RWPE2 (cell line): ENCODE data around the gene ACSL3.

Experiments
- ATAC-seq: fragments of 200-7000 bp; cut with Tn5 transposase; 3 replicates; pipeline ENCODE4 v1.9.1; 2021; ENCODE audit warnings: low read depth
- DNase-seq: peaks from one replicate; pipeline ENCODE4 v3.0.0-alpha.2; 2020; ENCODE audit warnings: low spot score
- H3K27ac ChIP-seq: fragments of 450-650 bp; 2 replicates; pipeline ENCODE4 v1.5.1; 2017; ENCODE audit warnings: mild to moderate bottlenecking; ENCODE audit not compliant: poor library complexity, severe bottlenecking
- H3K27me3 ChIP-seq: fragments of 250-450 bp; sonication (Bioruptor Pico); 2 replicates; pipeline ENCODE4 v1.5.1; 2021; ENCODE audit warnings: mild to moderate bottlenecking, moderate library complexity; ENCODE audit not compliant: insufficient read depth, poor library complexity, severe bottlenecking
- H3K36me3 ChIP-seq: fragments of 250-450 bp; sonication (Bioruptor Pico); 2 replicates; pipeline ENCODE4 v1.5.1; 2020; ENCODE audit warnings: low read depth, mild to moderate bottlenecking, moderate library complexity
- H3K4me1 ChIP-seq: fragments of 250-450 bp; sonication (Bioruptor Pico); 2 replicates; pipeline ENCODE4 v1.5.1; 2021; ENCODE audit warnings: mild to moderate bottlenecking, moderate library complexity; ENCODE audit not compliant: insufficient read depth, poor library complexity, severe bottlenecking
- H3K4me3 ChIP-seq: fragments of 250-450 bp; sonication (Bioruptor Pico); 2 replicates; pipeline ENCODE4 v1.5.1; 2021; ENCODE audit warnings: mild to moderate bottlenecking, moderate library complexity; ENCODE audit not compliant: severe bottlenecking
- H3K9me3 ChIP-seq: fragments of 250-450 bp; sonication (Bioruptor Pico); 2 replicates; pipeline ENCODE4 v1.5.1; 2021; ENCODE audit warnings: mild to moderate bottlenecking, moderate library complexity; ENCODE audit not compliant: severe bottlenecking
- TF ChIP-seq, protein P1 (sequence below): fragments of 450-650 bp; IDR thresholded peaks from one replicate; pipeline ENCODE4 v1.5.1; 2017; ENCODE audit warnings: mild to moderate bottlenecking, moderate library complexity; ENCODE audit not compliant: poor library complexity, severe bottlenecking

Gene ACSL3

DNA sequence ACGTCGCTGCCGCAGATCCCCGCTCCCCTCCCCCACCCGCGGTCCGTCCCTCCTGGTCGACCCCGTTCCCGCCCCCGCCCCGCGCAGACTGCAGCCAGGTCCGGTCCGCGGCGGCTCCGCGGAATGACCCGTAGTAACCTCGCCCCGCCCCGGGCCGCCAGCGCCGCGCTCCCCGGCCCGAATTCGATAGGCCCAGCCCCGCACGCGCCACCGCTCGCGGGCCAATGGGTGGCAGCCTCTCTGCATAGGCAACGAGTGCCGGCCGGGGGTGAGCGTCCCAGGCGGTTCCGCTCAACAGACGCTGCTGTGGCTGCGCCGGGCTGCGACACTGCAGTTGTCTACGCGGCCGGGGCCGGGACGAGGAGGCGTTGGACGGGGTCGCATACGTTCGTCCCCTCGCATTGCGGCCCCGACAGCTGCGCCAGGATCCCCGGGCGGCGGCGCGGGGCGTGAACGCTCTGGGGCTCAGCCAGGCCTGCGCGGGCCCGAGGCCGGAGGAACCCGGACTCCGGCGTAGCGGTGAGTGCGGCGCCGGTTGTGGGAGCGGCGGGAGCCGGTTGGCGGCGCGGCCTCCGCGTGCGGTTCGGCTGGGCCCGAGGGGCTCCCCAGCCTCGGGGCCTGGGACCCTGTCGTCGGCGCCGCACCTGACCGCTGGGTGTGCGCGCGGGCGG, at the start of gene ACSL3:
ACSL3 (plus strand) TSS at position 297 of the 671 bp plus-strand sequence. CDS start 47,737 bp downstream, outside the sequence.
- DNase-seq (peak; percentile 94), ATAC-seq (peak; percentile 91)
- Histone ChIP-seq H3K27me3 (no peaks in the 10 kb centered on the region), H3K4me1 (peaks cover 40% of the 10 kb centered on the region), H3K9me3 (no peaks in the 10 kb centered on the region), H3K4me3 (peak within 1 kb of the TSS; percentile 93), H3K36me3 (peaks cover 27% of the 10 kb centered on the region), H3K27ac (peak within 1 kb of the TSS; percentile 88)
- TF ChIP-seq, protein P1, sequence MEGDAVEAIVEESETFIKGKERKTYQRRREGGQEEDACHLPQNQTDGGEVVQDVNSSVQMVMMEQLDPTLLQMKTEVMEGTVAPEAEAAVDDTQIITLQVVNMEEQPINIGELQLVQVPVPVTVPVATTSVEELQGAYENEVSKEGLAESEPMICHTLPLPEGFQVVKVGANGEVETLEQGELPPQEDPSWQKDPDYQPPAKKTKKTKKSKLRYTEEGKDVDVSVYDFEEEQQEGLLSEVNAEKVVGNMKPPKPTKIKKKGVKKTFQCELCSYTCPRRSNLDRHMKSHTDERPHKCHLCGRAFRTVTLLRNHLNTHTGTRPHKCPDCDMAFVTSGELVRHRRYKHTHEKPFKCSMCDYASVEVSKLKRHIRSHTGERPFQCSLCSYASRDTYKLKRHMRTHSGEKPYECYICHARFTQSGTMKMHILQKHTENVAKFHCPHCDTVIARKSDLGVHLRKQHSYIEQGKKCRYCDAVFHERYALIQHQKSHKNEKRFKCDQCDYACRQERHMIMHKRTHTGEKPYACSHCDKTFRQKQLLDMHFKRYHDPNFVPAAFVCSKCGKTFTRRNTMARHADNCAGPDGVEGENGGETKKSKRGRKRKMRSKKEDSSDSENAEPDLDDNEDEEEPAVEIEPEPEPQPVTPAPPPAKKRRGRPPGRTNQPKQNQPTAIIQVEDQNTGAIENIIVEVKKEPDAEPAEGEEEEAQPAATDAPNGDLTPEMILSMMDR, result no peak

DNA sequence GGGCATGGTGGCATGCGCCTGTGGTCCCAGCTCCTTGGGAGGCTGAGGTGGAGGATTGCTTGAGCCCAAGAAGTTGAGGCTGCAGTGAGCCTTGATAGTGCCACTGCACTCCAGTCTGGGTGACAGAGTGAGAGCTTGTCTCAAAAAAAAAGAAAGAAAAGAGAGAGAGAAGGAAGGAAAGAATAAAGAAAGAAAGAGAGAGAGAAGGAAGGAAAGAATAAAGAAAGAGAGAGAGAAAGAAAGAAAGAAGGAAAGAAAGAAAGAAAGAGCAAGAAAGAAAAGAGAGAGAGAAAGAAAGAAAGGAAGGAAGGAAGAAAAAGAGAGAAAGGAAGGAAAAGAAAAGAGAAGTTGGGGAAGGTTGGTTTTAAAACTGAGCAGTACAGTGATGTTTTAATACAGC, 49.0 kb upstream of the ACSL3 start:
- DNase-seq, result no peak
- Histone ChIP-seq H3K9me3 (no peaks in the 10 kb centered on the region), H3K27me3 (no peaks in the 10 kb centered on the region), H3K4me3 (no peak overlapping the region), H3K4me1 (peaks cover 17% of the 10 kb centered on the region), H3K27ac (no peak overlapping the region), H3K36me3 (no peaks in the 10 kb centered on the region)
- ATAC-seq, result no peak
- TF ChIP-seq, protein P1, result no peak

DNA sequence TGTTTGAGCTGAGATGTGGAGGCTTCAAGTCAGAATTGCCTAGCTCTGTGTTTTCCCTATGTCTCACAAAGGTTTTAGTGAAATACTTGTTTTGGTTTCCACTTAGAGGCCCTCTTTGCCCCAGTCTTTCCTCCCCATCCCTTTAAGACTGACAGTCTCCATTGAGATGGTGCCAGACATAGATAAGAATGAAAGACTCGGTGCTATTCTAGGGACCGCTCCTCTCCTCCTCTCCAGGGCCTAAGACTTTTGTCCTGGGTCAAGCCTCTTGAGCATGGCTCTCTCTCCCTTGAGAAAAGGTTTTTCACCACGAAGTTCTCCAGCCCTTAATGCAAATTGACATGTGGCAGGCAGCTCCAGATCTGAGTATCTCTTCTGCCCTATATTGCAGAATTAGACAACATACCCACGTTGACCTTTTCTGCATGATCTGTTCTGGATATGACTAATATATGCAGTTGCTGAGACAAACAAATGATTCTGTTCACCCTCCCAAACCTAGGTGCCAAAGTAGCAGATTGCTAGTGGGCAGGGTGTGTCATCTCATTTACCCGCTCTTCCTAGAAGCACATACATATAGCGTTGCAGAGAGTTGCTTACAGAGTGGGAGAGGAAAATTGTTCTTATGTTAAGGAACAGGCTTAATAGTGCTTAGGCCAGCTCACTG, 47.5 kb upstream of the ACSL3 start:
- TF ChIP-seq, protein P1, result no peak
- Histone ChIP-seq H3K27me3 (no peaks in the 10 kb centered on the region), H3K27ac (peak overlapping the region; percentile 29), H3K4me1 (peaks cover 13% of the 10 kb centered on the region), H3K4me3 (no peak overlapping the region), H3K36me3 (no peaks in the 10 kb centered on the region), H3K9me3 (no peaks in the 10 kb centered on the region)
- DNase-seq, result no peak
- peak; percentile 98 for ATAC-seq

DNA sequence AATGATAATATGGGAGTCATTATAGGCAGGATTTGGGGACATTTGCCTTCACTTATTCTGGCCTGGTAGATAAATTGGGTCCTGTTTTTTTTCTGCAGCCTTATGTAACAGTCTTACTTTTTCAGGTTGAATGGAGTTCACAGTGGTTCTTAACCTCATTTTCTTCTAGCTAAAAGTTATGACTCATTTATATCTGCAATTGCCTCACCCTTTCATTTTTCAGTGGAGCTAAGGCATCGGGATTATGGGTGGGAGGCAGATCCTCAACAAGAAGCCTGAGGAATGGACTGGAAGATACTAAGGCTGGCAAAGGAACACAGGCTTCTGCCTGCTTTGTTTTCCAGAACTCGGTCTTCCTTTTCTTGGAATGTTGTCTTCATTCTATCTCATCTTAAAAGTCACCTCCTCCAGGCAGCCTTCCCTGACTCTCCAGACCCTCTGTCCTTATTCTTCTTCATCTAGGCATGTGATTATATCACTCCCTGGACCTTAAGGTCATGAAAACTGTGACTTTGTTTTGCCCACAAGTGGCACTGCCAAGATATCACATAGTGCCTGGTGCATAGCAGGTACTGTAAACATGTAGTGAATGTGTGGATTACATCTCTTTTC, 41.0 kb upstream of the ACSL3 start:
- ATAC-seq (peak; percentile 70), DNase-seq (no peak)
- TF ChIP-seq, protein P1, result no peak
- H3K4me1 ChIP-seq, result peaks cover 8% of the 10 kb centered on the region
- no peak overlapping the region for H3K4me3 ChIP-seq
- H3K9me3 ChIP-seq, result no peaks in the 10 kb centered on the region
- no peaks in the 10 kb centered on the region for H3K27me3 ChIP-seq
- H3K27ac ChIP-seq, result no peak overlapping the region
- H3K36me3 ChIP-seq, result no peaks in the 10 kb centered on the region
